ENCODE data around the gene PDZRN4. TPM values are rescaled to one million over a fixed set of nuclear protein-coding genes. Genes with fewer than 3 reads are reported as not detected.
"Not testable (repeated sequence)": the region's sequence is repeated elsewhere in the genome, so short reads cannot be mapped to it uniquely, and the experiment has no call there.

Gene PDZRN4
- total RNA-seq, 1 donor from 2014 or later = 0.75 TPM

GRCh38 chr12:41531147-41531829 is 343.2 kb downstream of the PDZRN4 start:
- ATAC-seq = no peak
- no peak overlapping the region for H3K27ac ChIP-seq
- intact Hi-C loops (cut with DNase I) = no loop called here
- no peaks in the 10 kb centered on the region for H3K36me3 ChIP-seq
- DNase-seq = no peak
- TF ChIP-seq, protein P1, sequence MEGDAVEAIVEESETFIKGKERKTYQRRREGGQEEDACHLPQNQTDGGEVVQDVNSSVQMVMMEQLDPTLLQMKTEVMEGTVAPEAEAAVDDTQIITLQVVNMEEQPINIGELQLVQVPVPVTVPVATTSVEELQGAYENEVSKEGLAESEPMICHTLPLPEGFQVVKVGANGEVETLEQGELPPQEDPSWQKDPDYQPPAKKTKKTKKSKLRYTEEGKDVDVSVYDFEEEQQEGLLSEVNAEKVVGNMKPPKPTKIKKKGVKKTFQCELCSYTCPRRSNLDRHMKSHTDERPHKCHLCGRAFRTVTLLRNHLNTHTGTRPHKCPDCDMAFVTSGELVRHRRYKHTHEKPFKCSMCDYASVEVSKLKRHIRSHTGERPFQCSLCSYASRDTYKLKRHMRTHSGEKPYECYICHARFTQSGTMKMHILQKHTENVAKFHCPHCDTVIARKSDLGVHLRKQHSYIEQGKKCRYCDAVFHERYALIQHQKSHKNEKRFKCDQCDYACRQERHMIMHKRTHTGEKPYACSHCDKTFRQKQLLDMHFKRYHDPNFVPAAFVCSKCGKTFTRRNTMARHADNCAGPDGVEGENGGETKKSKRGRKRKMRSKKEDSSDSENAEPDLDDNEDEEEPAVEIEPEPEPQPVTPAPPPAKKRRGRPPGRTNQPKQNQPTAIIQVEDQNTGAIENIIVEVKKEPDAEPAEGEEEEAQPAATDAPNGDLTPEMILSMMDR (IDR thresholded peaks at IDR 0.05) = no peak
- H3K9me3 ChIP-seq = no peaks in the 10 kb centered on the region
- H3K27me3 ChIP-seq = no peaks in the 10 kb centered on the region
- H3K4me3 ChIP-seq = no peak overlapping the region
- H3K4me1 ChIP-seq = no peaks in the 10 kb centered on the region

DNA sequence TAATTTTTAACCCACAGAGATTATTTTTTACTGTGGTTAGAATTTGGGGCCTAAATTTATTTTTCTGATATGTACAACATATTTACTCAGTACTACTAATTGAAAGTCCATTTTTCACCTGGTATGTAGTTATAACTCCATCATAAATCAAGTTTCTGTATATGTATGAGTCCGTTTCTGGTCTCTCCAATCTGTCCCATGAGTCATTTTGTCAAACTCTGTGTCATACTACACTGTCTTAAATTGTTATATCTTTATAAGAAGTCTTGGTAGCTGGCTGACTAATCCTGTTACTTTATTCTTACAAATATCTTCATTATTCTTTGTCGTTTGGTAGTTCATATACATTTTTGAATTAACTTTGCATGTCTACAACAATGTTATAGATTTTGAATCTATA is 344.0 kb downstream of the PDZRN4 start:
- no peak overlapping the region for H3K4me3 ChIP-seq

GRCh38 chr12:41536813-41537490 is 348.8 kb downstream of the PDZRN4 start:
- no peak for DNase-seq

More for the DNA sequence above, 344.0 kb downstream of the PDZRN4 start:
- no peaks in the 10 kb centered on the region for H3K4me1 ChIP-seq
- intact Hi-C loops (cut with DNase I) = no loop called here
- TF ChIP-seq, protein P1 (IDR thresholded peaks at IDR 0.05) = no peak
- H3K27me3 ChIP-seq = no peaks in the 10 kb centered on the region
- no peaks in the 10 kb centered on the region for H3K36me3 ChIP-seq
- no peaks in the 10 kb centered on the region for H3K9me3 ChIP-seq
- DNase-seq (no peak), ATAC-seq (no peak)
- H3K27ac ChIP-seq = no peak overlapping the region

GRCh38 chr12:41537522-41537921 is 349.4 kb downstream of the PDZRN4 start:
- no peak for ATAC-seq
- H3K27me3 ChIP-seq = no peaks in the 10 kb centered on the region
- H3K4me1 ChIP-seq = no peaks in the 10 kb centered on the region

More at GRCh38 chr12:41536813-41537490, 348.8 kb downstream of the PDZRN4 start:
- intact Hi-C loops (cut with DNase I) = no loop called here
- ATAC-seq = no peak
- no peaks in the 10 kb centered on the region for H3K4me1 ChIP-seq
- no peaks in the 10 kb centered on the region for H3K9me3 ChIP-seq
- no peak overlapping the region for H3K4me3 ChIP-seq
- H3K27ac ChIP-seq = no peak overlapping the region
- no peaks in the 10 kb centered on the region for H3K36me3 ChIP-seq
- no peaks in the 10 kb centered on the region for H3K27me3 ChIP-seq
- TF ChIP-seq, protein P1 (IDR thresholded peaks at IDR 0.05) = no peak

DNA sequence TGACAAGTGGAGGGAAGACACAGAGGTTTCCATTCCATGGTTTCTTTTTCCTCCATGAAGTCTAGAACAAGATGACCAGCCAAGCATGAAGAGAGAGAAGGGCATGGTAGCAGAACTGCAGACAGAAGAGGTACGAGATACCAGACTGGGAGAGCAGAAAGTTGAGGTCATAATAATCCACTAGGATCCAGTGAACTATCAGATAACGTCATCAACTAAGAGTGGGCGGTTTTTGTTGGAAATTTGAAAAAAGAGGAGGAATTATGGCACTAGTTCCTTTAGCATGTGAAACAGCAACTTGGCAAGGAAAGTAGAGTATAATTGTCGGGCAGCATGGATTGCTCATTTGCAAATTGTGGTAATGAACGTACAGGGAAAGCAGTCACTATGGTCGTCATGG is 357.6 kb downstream of the PDZRN4 start:
- Histone ChIP-seq H3K4me1 (no peaks in the 10 kb centered on the region), H3K9me3 (no peaks in the 10 kb centered on the region), H3K36me3 (no peaks in the 10 kb centered on the region), H3K27me3 (no peaks in the 10 kb centered on the region), H3K4me3 (no peak overlapping the region), H3K27ac (no peak overlapping the region)
- no peak for ATAC-seq
- intact Hi-C loops (cut with DNase I) = no loop called here
- TF ChIP-seq, protein P1 (IDR thresholded peaks at IDR 0.05) = no peak
- DNase-seq = no peak

More at GRCh38 chr12:41537522-41537921, 349.4 kb downstream of the PDZRN4 start:
- Histone ChIP-seq H3K9me3 (no peaks in the 10 kb centered on the region), H3K27ac (no peak overlapping the region), H3K36me3 (no peaks in the 10 kb centered on the region), H3K4me3 (no peak overlapping the region)
- no peak for DNase-seq
- intact Hi-C loops (cut with DNase I) = no loop called here
- TF ChIP-seq, protein P1 (IDR thresholded peaks at IDR 0.05) = no peak

DNA sequence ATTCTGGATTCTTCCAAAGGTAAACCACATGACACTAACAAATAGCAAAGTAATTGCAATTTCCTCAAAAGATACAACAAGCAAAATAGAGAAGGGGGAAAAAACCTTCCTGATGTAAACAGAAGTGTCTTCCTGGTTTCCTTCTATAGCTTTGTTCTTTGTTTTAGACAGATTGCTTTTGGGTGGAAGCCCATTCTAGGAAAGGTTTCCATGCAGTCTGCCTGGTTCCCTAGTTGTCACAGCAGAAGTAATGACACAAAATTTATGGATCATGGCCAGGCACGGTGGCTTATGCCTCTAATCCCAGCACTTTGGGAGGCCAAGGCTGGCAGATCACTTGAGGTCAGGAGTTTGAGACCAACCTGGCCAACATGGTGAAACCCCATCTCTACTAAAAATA is 359.0 kb downstream of the PDZRN4 start:
- H3K9me3 ChIP-seq; DNase-seq; H3K36me3 ChIP-seq; H3K27ac ChIP-seq; H3K4me1 ChIP-seq; H3K4me3 ChIP-seq; intact Hi-C loops (cut with DNase I); H3K27me3 ChIP-seq; ATAC-seq: not testable (repeated sequence)
